A549 (cell line): ENCODE data around the gene KAT7.
A peak's percentile ranks its signal among the peaks of the same experiment; 100 is the strongest.

Source experiments
- CBX2 ChIP-seq: fragments of 200-600 bp; sonication (generic); IDR thresholded peaks from 2 replicates; pipeline ENCODE4 v1.6.1; 2016; ENCODE audit warnings: low read depth, mild to moderate bottlenecking, borderline replicate concordance
- CTCF ChIP-seq: fragments of >200 bp; sonication (Bioruptor Twin); formaldehyde crosslinking; IDR thresholded peaks from 3 replicates; pipeline ENCODE4 v1.5.1; 2016

GRCh38 chr17:49779739-49780231 lies 8.7 kb upstream of the KAT7 start:
- TF ChIP-seq CTCF (peak; percentile 54), CBX2 (no peak)
